HG02885 (cell line): ENCODE results near the gene CDPF1.

Experiments
- ATAC-seq: cut with Tn5 transposase; IDR thresholded peaks from one replicate; pipeline ENCODE4 v1.9.1; 2021; ENCODE audit warnings: mild to moderate bottlenecking; ENCODE audit not compliant: unreplicated experiment, poor library complexity

The CDPF1 gene

GRCh38 chr22:46262449-46263215 is 12.5 kb upstream of the CDPF1 start:
- no peak for ATAC-seq

GRCh38 chr22:46260038-46260437 is 9.9 kb upstream of the CDPF1 start:
- no peak for ATAC-seq

- ATAC-seq: no peak
These were observed 9.3 kb upstream of the CDPF1 start for GRCh38 chr22:46259374-46259773.

GRCh38 chr22:46256358-46256958 is 6.4 kb upstream of the CDPF1 start:
- ATAC-seq: no peak

GRCh38 chr22:46251816-46252380 is 1.8 kb upstream of the CDPF1 start:
- ATAC-seq: no peak

GRCh38 chr22:46251266-46251665 is 1.2 kb upstream of the CDPF1 start:
- no peak for ATAC-seq

- peak; percentile 4 for ATAC-seq
These were observed 661 bp upstream of the CDPF1 start for GRCh38 chr22:46250783-46251125.

GRCh38 chr22:46247443-46247975 is 2.6 kb downstream of the CDPF1 start:
- ATAC-seq: no peak

- ATAC-seq: no peak
These were observed 3.9 kb downstream of the CDPF1 start for GRCh38 chr22:46246178-46246577.

GRCh38 chr22:46245511-46245910 is 4.6 kb downstream of the CDPF1 start:
- no peak for ATAC-seq

GRCh38 chr22:46244771-46245170 is 5.3 kb downstream of the CDPF1 start:
- ATAC-seq: no peak

- no peak for ATAC-seq
These were observed 8.0 kb downstream of the CDPF1 start for GRCh38 chr22:46242076-46242475.

- ATAC-seq: no peak
These were observed 8.6 kb downstream of the CDPF1 start for GRCh38 chr22:46241396-46242007.

GRCh38 chr22:46240907-46241306 is 9.2 kb downstream of the CDPF1 start:
- no peak for ATAC-seq

GRCh38 chr22:46240506-46240905 is 9.6 kb downstream of the CDPF1 start:
- ATAC-seq: no peak

- no peak for ATAC-seq
These were observed 10.0 kb downstream of the CDPF1 start for GRCh38 chr22:46240073-46240472.

GRCh38 chr22:46239261-46240048 is 10.6 kb downstream of the CDPF1 start:
- ATAC-seq: no peak

- ATAC-seq: no peak
These were observed 11.6 kb downstream of the CDPF1 start for GRCh38 chr22:46238541-46238940.

- ATAC-seq: no peak
These were observed 12.5 kb downstream of the CDPF1 start for GRCh38 chr22:46237453-46238124.

- no peak for ATAC-seq
These were observed 15.1 kb downstream of the CDPF1 start for GRCh38 chr22:46234969-46235368.
